Anterior cingulate cortex (tissue), 58 donors: Measurements from ENCODE around the gene SLC2A3.
"Not testable (repeated sequence)": the region's sequence is repeated elsewhere in the genome, so short reads cannot be mapped to it uniquely, and the experiment has no call there.

Experiments
- DNase-seq, 58 donors: peaks; one replicate each; lab custom pipeline; 2025; lab: John Stamatoyannopoulos, UW

The SLC2A3 gene

GRCh38 chr12:7917392-7918267 is 18.4 kb downstream of the SLC2A3 start:
- DNase-seq, result no peak

- DNase-seq, result no peak
Measured at GRCh38 chr12:7916936-7917335, 19.1 kb downstream of the SLC2A3 start.

GRCh38 chr12:7915661-7916403 is 20.2 kb downstream of the SLC2A3 start:
- no peak for DNase-seq

GRCh38 chr12:7910106-7910505 is 25.9 kb downstream of the SLC2A3 start:
- not testable (repeated sequence) for DNase-seq

GRCh38 chr12:7907009-7907408 is 29.0 kb downstream of the SLC2A3 start:
- DNase-seq, result no peak

- not testable (repeated sequence) for DNase-seq
Measured at GRCh38 chr12:7906303-7906702, 29.7 kb downstream of the SLC2A3 start.

GRCh38 chr12:7905600-7906125 is 30.3 kb downstream of the SLC2A3 start:
- not testable (repeated sequence) for DNase-seq

GRCh38 chr12:7905071-7905470 is 30.9 kb downstream of the SLC2A3 start:
- DNase-seq, result no peak

- not testable (repeated sequence) for DNase-seq
Measured at GRCh38 chr12:7902416-7902815, 33.6 kb downstream of the SLC2A3 start.

- DNase-seq, result no peak
Measured at GRCh38 chr12:7899755-7900154, 36.2 kb downstream of the SLC2A3 start.

GRCh38 chr12:7896726-7897125 is 39.3 kb downstream of the SLC2A3 start:
- not testable (repeated sequence) for DNase-seq

- no peak for DNase-seq
Measured at GRCh38 chr12:7892186-7892980, 43.6 kb downstream of the SLC2A3 start.

- DNase-seq, result no peak
Measured at GRCh38 chr12:7884689-7885088, 51.3 kb downstream of the SLC2A3 start.

- DNase-seq, result not testable (repeated sequence)
Measured at GRCh38 chr12:7881736-7882120, 54.3 kb downstream of the SLC2A3 start.

- DNase-seq, result not testable (repeated sequence)
Measured at GRCh38 chr12:7880952-7881735, 54.8 kb downstream of the SLC2A3 start.

- DNase-seq, result no peak
Measured at GRCh38 chr12:7879246-7879645, 56.7 kb downstream of the SLC2A3 start.

GRCh38 chr12:7877420-7877819 is 58.6 kb downstream of the SLC2A3 start:
- DNase-seq, result no peak

- no peak for DNase-seq
Measured at GRCh38 chr12:7872566-7873319, 63.2 kb downstream of the SLC2A3 start, which contains the start of gene SLC2A14. Gene SLC2A14 (minus strand): TSS chr12:7872915. CDS start chr12:7869880, 3,035 bp downstream.

- DNase-seq, result no peak
Measured at GRCh38 chr12:7870335-7870734, 65.7 kb downstream of the SLC2A3 start.
